PC-3 (cell line): Measurements from ENCODE around the gene DHX58. TPM values are rescaled to one million over a fixed set of nuclear protein-coding genes. Genes with fewer than 3 reads are reported as not detected.

ENCODE experiments used
- ATAC-seq: fragments of 200-7000 bp; cut with Tn5 transposase; 2 replicates; pipeline ENCODE4 v1.9.1; 2020; ENCODE audit warnings: mild to moderate bottlenecking, moderate library complexity
- BruUV-seq: library from RNA; stranded (reverse); fragments of 400-500 nt; replicated peaks from 2 replicates; lab custom pipeline; 2021; lab: Mats Ljungman, UMichigan
- CTCF ChIA-PET: fragments of 300-600 bp; sonication (Branson Sonifier 250); formaldehyde crosslinking; loops from one replicate; lab custom pipeline; 2022; ENCODE audit warnings: antibody characterized with exemption; lab: Charles Lee
- POLR2A ChIA-PET: fragments of 300-600 bp; sonication (Branson Sonifier 250); formaldehyde crosslinking; loops from one replicate; lab custom pipeline; 2022; ENCODE audit warnings: antibody characterized with exemption; ENCODE audit not compliant: unreplicated experiment; lab: Charles Lee
- DNase-seq: peaks from one replicate; pipeline ENCODE4 v3.0.0-alpha.2; 2015
- H2AFZ ChIP-seq: fragments of 300-600 bp; sonication (generic); 2 replicates; pipeline ENCODE4 v1.6.0; 2016; ENCODE audit warnings: antibody characterized with exemption, low read length
- H3F3A ChIP-seq: fragments of 300-600 bp; sonication (generic); one replicate; pipeline ENCODE4 v1.6.0; 2017; ENCODE audit warnings: antibody characterized with exemption, low read length, control low read depth, mild to moderate bottlenecking; ENCODE audit not compliant: unreplicated experiment
- H3K27ac ChIP-seq: fragments of 300-600 bp; sonication (generic); 2 replicates; pipeline ENCODE4 v1.5.1; 2016; ENCODE audit warnings: mild to moderate bottlenecking, low read length
- H3K27me3 ChIP-seq: fragments of 300-600 bp; sonication (generic); 2 replicates; pipeline ENCODE4 v1.6.1; 2016; ENCODE audit warnings: low read length, mixed read lengths
- H3K36me3 ChIP-seq: fragments of 300-600 bp; sonication (generic); 2 replicates; pipeline ENCODE4 v1.6.1; 2016; ENCODE audit warnings: low read depth, mixed run types, low read length, mixed read lengths
- H3K4me1 ChIP-seq: fragments of 300-600 bp; sonication (generic); 2 replicates; pipeline ENCODE4 v1.5.1; 2016; ENCODE audit warnings: low read length; ENCODE audit not compliant: insufficient read depth
- H3K4me2 ChIP-seq: fragments of 300-600 bp; sonication (generic); 2 replicates; pipeline ENCODE4 v1.6.0; 2016; ENCODE audit warnings: low read length
- H3K4me3 ChIP-seq: fragments of 300-600 bp; sonication (generic); 2 replicates; pipeline ENCODE4 v1.5.1; 2016; ENCODE audit warnings: mild to moderate bottlenecking, low read length, mixed read lengths
- H3K79me2 ChIP-seq: fragments of 300-600 bp; sonication (generic); 2 replicates; pipeline ENCODE4 v1.6.1; 2017; ENCODE audit warnings: low read length, mixed read lengths
- H3K9ac ChIP-seq: fragments of 300-600 bp; sonication (generic); 2 replicates; pipeline ENCODE4 v1.6.0; 2016; ENCODE audit warnings: mild to moderate bottlenecking, low read length
- H3K9me2 ChIP-seq: fragments of 300-600 bp; sonication (generic); replicated peaks from 2 replicates; pipeline ENCODE4 v1.6.1; 2016; ENCODE audit warnings: mixed run types, low read length, mixed read lengths
- H3K9me3 ChIP-seq: fragments of 300-600 bp; sonication (generic); 2 replicates; pipeline ENCODE4 v1.6.1; 2016; ENCODE audit warnings: low read length, mixed read lengths
- H4K20me1 ChIP-seq: fragments of 300-600 bp; sonication (generic); 2 replicates; pipeline ENCODE4 v1.6.1; 2016; ENCODE audit warnings: low read length, mixed read lengths
- CTCF ChIP-seq: fragments of 300-600 bp; sonication (generic); conservative IDR thresholded peaks from 2 replicates; pipeline ENCODE4 v1.5.1; 2017; ENCODE audit warnings: antibody characterized with exemption, low read depth, mild to moderate bottlenecking, low read length
- EZH2 ChIP-seq: fragments of 300-600 bp; sonication (generic); IDR thresholded peaks from one replicate; pipeline ENCODE4 v1.6.1; 2017; ENCODE audit warnings: antibody characterized with exemption, mild to moderate bottlenecking, low read length; ENCODE audit not compliant: unreplicated experiment
- EZH2phosphoT487 ChIP-seq: fragments of 300-600 bp; sonication (generic); IDR thresholded peaks from 2 replicates; pipeline ENCODE4 v1.6.1; 2018; ENCODE audit warnings: mild to moderate bottlenecking, antibody characterized with exemption, low read length, borderline replicate concordance
- intact Hi-C: fragments of 100-400 bp; cut with micrococcal nuclease; formaldehyde crosslinking; loops from 2 replicates; pipeline ENCODE4 v1.9.0; 2023
- total RNA-seq: library from RNA; depleted of rRNA; stranded (reverse); fragments of >200 nt; gene quantifications from 2 replicates; pipeline ENCODE4 v1.2.3, GENCODE V29; 2014

Gene DHX58
- total RNA-seq, 1 experiment from 2014 or later: not detected

GRCh38 chr17:42114118-42114517 lies 1.6 kb upstream of the DHX58 start:
- Histone ChIP-seq H3F3A (no peaks in the 10 kb centered on the region), H3K9me2 (no peaks in the 10 kb centered on the region), H2AFZ (no peak overlapping the region), H4K20me1 (no peaks in the 10 kb centered on the region), H3K27ac (no peak overlapping the region), H3K9ac (no peak overlapping the region), H3K4me3 (no peak overlapping the region), H3K4me2 (no peak overlapping the region), H3K79me2 (no peaks in the 10 kb centered on the region), H3K9me3 (no peaks in the 10 kb centered on the region), H3K4me1 (no peaks in the 10 kb centered on the region), H3K27me3 (no peaks in the 10 kb centered on the region), H3K36me3 (no peaks in the 10 kb centered on the region)
- no TSS peak for BruUV-seq
- TF ChIP-seq CTCF (no peak), EZH2 (no peak), EZH2phosphoT487 (no peak)
- POLR2A ChIA-PET: no interaction called here
- intact Hi-C loops: no loop called here
- no peak for ATAC-seq
- DNase-seq: no peak
- CTCF ChIA-PET: no interaction called here

- no peaks in the 10 kb centered on the region for H3K79me2 ChIP-seq
- no peak overlapping the region for H2AFZ ChIP-seq
- ATAC-seq (no peak), DNase-seq (no peak)
- no peaks in the 10 kb centered on the region for H3K36me3 ChIP-seq
- no peaks in the 10 kb centered on the region for H3K27me3 ChIP-seq
- no peak overlapping the region for H3K4me2 ChIP-seq
- no peaks in the 10 kb centered on the region for H3K4me1 ChIP-seq
- ChIA-PET POLR2A (no interaction called here), CTCF (no interaction called here)
- H4K20me1 ChIP-seq: no peaks in the 10 kb centered on the region
- no peak overlapping the region for H3K4me3 ChIP-seq
- H3K9me2 ChIP-seq: no peaks in the 10 kb centered on the region
- TF ChIP-seq CTCF: no peak
- TF ChIP-seq EZH2phosphoT487: no peak
- no peak for TF ChIP-seq EZH2
- H3K9me3 ChIP-seq: no peaks in the 10 kb centered on the region
- no peak overlapping the region for H3K27ac ChIP-seq
- H3F3A ChIP-seq: no peaks in the 10 kb centered on the region
- BruUV-seq: no TSS peak
- H3K9ac ChIP-seq: no peak overlapping the region
- intact Hi-C loops: no loop called here
Observed at GRCh38 chr17:42113293-42114069, 967 bp upstream of the DHX58 start.

- no peak for ATAC-seq
- no peak overlapping the region for H3K9ac ChIP-seq
Observed at GRCh38 chr17:42111871-42112551, 503 bp downstream of the DHX58 start.

More at GRCh38 chr17:42111871-42112551, 503 bp downstream of the DHX58 start:
- Histone ChIP-seq H3K79me2 (no peaks in the 10 kb centered on the region), H3K9me2 (no peaks in the 10 kb centered on the region), H3K9me3 (no peaks in the 10 kb centered on the region), H3K36me3 (no peaks in the 10 kb centered on the region), H4K20me1 (no peaks in the 10 kb centered on the region), H3K4me2 (no peak overlapping the region), H3K27ac (no peak overlapping the region), H2AFZ (no peak overlapping the region), H3K4me3 (no peak overlapping the region), H3F3A (no peaks in the 10 kb centered on the region), H3K27me3 (no peaks in the 10 kb centered on the region), H3K4me1 (no peaks in the 10 kb centered on the region)
- intact Hi-C loops: no loop called here
- no TSS peak for BruUV-seq
- CTCF ChIA-PET: no interaction called here
- no peak for DNase-seq
- POLR2A ChIA-PET: no interaction called here
- TF ChIP-seq CTCF: no peak
- TF ChIP-seq EZH2phosphoT487: no peak
- TF ChIP-seq EZH2: no peak
